ENCODE measurements around the gene AKT1S1. TPM values are rescaled to one million over a fixed set of nuclear protein-coding genes. Genes with fewer than 3 reads are reported as not detected.

AKT1S1 gene
- total RNA-seq, 2 experiments from 2014 or later: 15.1 to 15.8 TPM

GRCh38 chr19:49907745-49908446, 30.7 kb upstream of the AKT1S1 start:
- Mint-ChIP-seq H3K27ac (no peak overlapping the region), H3K4me3 (no peak overlapping the region), H3K27me3 (no peaks in the 10 kb centered on the region), H3K4me1 (ENCODE audit: low read depth) (peaks cover 19% of the 10 kb centered on the region), H3K36me3 (ENCODE audit: low read depth) (peaks cover 40% of the 10 kb centered on the region), H3K9me3 (no peaks in the 10 kb centered on the region)
- Histone ChIP-seq H3K27ac (ENCODE audit: low read depth in 1 of 2, low read length in 2 of 2) (no peak overlapping the region), H3K4me1 (ENCODE audit: insufficient read depth, low read length) (peaks cover 17% of the 10 kb centered on the region), H3K27me3 (ENCODE audit: control insufficient read depth in 1 of 2, insufficient read depth in 2 of 2, low read length in 2 of 2) (no peaks in the 10 kb centered on the region), H3K9me3 (ENCODE audit: control insufficient read depth in 1 of 2, insufficient read depth in 1 of 2, low read length in 2 of 2) (no peaks in the 10 kb centered on the region), H3K4me3 (ENCODE audit: low read length) (no peak overlapping the region), H3K36me3 (ENCODE audit: insufficient read depth, low read length) (peaks cover 40% of the 10 kb centered on the region)
- POLR2A ChIA-PET: no interaction called here
- intact Hi-C loops (cut with DNase I, micrococcal nuclease): no loop called here
- DNase-seq (no peak), ATAC-seq (ENCODE audit: poor library complexity) (no peak)
- TF ChIP-seq CTCF (IDR thresholded peaks at IDR 0.05): no peak
- CTCF ChIA-PET: interaction anchor here (2.1 kb wide), 1 partner anchor 18 kb away, joined by 5 read pairs; no protein-coding TSS in a partner anchor

DNA sequence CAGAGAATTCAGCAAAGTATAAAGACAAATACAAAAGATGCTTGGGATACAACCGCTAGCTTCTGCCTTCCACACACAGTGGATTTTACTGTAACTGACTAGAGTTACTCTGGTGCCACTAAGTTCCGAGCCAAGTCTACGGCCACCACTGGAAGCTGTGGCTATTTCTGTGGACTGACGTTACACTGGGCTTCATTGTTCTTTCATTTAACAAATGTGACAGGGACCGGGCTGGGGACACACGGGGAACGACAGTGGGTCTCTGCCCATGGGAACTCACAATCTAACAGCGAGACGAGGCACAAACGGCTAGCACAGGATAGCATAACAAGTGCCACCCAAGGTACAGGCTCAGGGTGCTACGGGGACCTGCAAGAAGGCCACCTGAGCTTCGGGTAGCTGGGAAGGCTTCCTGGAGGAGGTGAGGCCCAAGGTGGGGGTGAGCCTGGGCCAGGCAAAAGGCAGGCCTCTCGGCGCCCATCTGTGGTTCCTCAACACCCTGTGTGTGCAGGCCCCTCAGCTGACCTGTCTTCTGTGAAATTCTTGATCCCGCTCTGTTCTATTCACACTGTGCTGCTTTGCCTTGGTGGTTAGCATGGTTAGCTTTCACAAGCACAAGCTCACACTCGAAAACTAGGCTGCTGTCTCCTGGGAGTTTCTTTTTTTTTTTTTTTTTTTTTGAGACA, 29.9 kb upstream of the AKT1S1 start:
- no peaks in the 10 kb centered on the region for H3K27me3 ChIP-seq (ENCODE audit: control insufficient read depth in 1 of 2, insufficient read depth in 2 of 2, low read length in 2 of 2)
- ATAC-seq (ENCODE audit: poor library complexity): no peak
- Mint-ChIP-seq H3K27me3 (no peaks in the 10 kb centered on the region), H3K4me3 (no peak overlapping the region), H3K9me3 (no peaks in the 10 kb centered on the region), H3K4me1 (ENCODE audit: low read depth) (peaks cover 17% of the 10 kb centered on the region), H3K36me3 (ENCODE audit: low read depth) (peaks cover 34% of the 10 kb centered on the region), H3K27ac (no peak overlapping the region)
- no peak overlapping the region for H3K27ac ChIP-seq (ENCODE audit: low read depth in 1 of 2, low read length in 2 of 2)
- no peak overlapping the region for H3K4me3 ChIP-seq (ENCODE audit: low read length)
- H3K9me3 ChIP-seq (ENCODE audit: control insufficient read depth in 1 of 2, insufficient read depth in 1 of 2, low read length in 2 of 2): no peaks in the 10 kb centered on the region
- peaks cover 15% of the 10 kb centered on the region for H3K4me1 ChIP-seq (ENCODE audit: insufficient read depth, low read length)
- intact Hi-C loops (cut with DNase I, micrococcal nuclease): no loop called here
- ChIA-PET CTCF (interaction anchor here (2.1 kb wide), 1 partner anchor 17 kb away, joined by 5 read pairs; no protein-coding TSS in a partner anchor), POLR2A (interaction anchor here (0.9 kb wide), 1 partner anchor 8 kb away, joined by 3 read pairs; no protein-coding TSS in a partner anchor)
- H3K36me3 ChIP-seq (ENCODE audit: insufficient read depth, low read length): peaks cover 35% of the 10 kb centered on the region
- TF ChIP-seq CTCF (IDR thresholded peaks at IDR 0.05): no peak
- no peak for DNase-seq

- no peaks in the 10 kb centered on the region for H3K27me3 Mint-ChIP-seq
Observed at GRCh38 chr19:49904136-49904535, 27.0 kb upstream of the AKT1S1 start.

More at GRCh38 chr19:49904136-49904535, 27.0 kb upstream of the AKT1S1 start:
- intact Hi-C loops (cut with DNase I, micrococcal nuclease): no loop called here
- ATAC-seq (ENCODE audit: poor library complexity): no peak
- Mint-ChIP-seq H3K4me3 (no peak overlapping the region), H3K9me3 (no peaks in the 10 kb centered on the region), H3K4me1 (ENCODE audit: low read depth) (peaks cover 6% of the 10 kb centered on the region), H3K27ac (no peak overlapping the region), H3K36me3 (ENCODE audit: low read depth) (peaks cover 16% of the 10 kb centered on the region)
- ChIA-PET CTCF (interaction anchor here (0.6 kb wide), 1 partner anchor 511 kb away, joined by 3 read pairs; no protein-coding TSS in a partner anchor), POLR2A (no interaction called here)
- Histone ChIP-seq H3K36me3 (ENCODE audit: insufficient read depth, low read length) (peaks cover 27% of the 10 kb centered on the region), H3K27ac (ENCODE audit: low read depth in 1 of 2, low read length in 2 of 2) (no peak overlapping the region), H3K9me3 (ENCODE audit: control insufficient read depth in 1 of 2, insufficient read depth in 1 of 2, low read length in 2 of 2) (no peaks in the 10 kb centered on the region), H3K27me3 (ENCODE audit: control insufficient read depth in 1 of 2, insufficient read depth in 2 of 2, low read length in 2 of 2) (no peaks in the 10 kb centered on the region), H3K4me1 (ENCODE audit: insufficient read depth, low read length) (peaks cover 3% of the 10 kb centered on the region), H3K4me3 (ENCODE audit: low read length) (no peak overlapping the region)
- TF ChIP-seq CTCF (IDR thresholded peaks at IDR 0.05): no peak
- no peak for DNase-seq
